HG03025 (cell line): Measurements from ENCODE around the gene KRTAP10-8.
"Not testable (repeated sequence)": the region's sequence is repeated elsewhere in the genome, so short reads cannot be mapped to it uniquely, and the experiment has no call there.

ENCODE experiments used
- ATAC-seq: cut with Tn5 transposase; IDR thresholded peaks from one replicate; pipeline ENCODE4 v1.9.1; 2021; ENCODE audit warnings: mild to moderate bottlenecking, moderate library complexity; ENCODE audit not compliant: unreplicated experiment, low FRiP score

KRTAP10-8 gene

DNA sequence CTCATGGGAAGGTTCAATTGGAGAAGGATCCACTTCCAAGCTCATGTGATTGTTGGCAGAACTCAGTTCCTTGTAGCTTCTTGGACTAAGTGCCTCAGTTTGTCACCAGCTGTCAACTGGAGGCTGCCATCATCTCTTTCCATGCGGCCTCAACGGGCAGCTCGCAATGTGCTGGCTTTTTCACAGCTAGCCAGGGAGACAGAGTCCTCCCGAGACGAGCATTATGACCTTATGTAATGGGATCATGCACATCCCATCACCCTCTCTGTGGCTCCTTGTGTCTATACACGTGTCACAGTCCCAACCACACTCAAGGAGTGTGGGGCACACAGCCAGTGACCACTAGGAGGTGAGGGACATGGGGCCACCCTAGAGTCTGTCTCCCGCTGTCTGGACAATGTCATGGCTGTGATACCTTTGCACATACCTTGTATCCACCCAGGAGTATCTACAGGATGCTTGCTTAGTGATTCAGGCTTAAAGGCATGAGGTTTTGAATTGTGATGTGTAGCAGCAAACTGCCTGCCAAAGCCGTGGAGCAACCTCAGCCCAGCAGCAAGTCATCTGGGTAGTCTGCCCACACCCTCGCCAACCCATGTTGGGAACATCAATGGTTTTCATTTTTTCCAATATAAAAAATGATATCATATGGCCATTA lies 15.7 kb upstream of the KRTAP10-8 start:
- no peak for ATAC-seq

DNA sequence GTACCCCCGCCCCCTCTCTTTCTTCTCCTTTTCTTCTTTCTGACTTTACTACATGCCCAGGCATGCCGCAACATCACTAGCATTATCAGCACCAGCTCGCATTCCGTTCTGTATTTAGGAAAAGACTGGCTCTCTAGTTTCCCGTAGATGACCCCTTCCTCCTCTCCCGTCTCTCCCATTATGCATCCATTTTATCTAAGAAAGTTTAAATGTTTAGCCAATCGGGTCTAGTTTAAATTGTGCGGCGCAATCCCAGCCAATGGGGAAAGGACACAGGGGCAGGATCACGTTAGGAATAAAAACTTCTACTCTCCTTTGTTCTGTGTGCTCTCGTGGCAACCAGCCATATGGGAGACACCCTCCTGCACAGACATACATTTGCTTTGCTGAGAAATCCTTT lies 13.8 kb upstream of the KRTAP10-8 start:
- no peak for ATAC-seq

DNA sequence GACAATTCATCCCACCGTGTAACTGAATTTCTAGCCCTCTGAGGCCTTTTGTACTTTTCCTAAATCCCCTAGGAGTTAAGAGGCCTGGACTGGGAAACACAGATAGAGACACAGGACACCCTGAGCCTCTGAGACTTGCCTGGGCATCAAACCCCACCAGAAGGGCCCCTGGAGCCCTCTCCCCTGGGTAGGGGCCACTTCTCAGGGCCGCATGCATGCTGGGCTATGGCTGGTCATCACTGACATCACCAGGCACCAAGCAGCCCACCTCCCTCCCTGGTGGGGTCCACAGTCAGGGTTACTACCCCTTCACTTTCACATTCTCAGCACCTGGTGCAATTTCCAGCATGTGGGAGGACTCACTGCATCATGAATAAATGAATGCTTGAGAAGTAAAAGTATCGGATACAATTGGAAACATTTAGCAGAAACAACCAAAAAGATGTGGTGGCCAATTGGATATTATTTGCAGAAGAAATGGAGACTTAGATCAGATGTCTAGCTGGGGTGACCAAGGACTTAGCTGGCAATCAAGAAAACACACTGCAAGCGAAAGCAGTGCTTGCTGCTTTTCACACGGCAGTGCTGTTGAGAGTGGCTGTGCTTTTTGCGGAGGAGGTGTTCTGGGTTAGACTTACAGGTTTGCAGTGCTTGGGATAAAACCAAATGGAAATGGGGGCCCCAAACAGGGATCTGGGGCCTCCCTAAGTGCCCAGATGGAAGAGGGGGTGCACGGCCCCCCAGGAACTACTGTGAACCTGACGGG lies 12.4 kb upstream of the KRTAP10-8 start:
- no peak for ATAC-seq

DNA sequence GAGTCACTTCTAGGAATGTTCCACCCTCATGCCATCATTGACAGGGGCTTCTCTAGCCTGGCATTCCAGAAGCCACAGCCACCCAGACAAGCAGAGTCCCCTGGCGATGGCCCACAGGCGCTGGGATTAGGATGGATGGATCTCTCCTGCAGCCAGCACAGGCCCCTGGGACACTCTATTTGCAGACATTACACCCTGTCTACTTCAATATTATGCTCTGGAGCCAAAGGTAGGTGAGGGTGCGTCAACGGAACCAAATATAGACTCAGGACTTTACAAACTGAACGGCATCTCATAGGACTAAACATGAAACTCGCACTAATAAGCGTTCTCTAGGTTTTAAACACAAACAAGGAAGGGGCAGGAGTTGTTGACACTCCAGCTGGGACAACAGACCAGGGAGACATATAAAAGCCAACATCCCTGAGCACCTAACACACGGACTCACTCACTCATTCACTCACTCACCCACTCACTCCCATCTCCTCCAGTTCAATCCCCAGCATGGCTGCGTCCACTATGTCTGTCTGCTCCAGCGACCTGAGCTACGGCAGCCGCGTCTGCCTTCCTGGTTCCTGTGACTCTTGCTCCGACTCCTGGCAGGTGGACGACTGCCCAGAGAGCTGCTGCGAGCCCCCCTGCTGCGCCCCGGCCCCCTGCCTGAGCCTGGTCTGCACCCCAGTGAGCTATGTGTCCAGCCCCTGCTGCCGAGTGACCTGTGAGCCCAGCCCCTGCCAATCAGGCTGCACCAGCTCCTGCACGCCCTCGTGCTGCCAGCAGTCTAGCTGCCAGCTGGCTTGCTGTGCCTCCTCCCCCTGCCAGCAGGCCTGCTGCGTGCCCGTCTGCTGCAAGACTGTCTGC lies 11.5 kb upstream of the KRTAP10-8 start, which contains the start of gene KRTAP10-7:
Gene KRTAP10-7 (plus strand): TSS at position 480 of the 861 bp plus-strand sequence. CDS start 25 bp downstream, at position 505.
- ATAC-seq, result not testable (repeated sequence)

DNA sequence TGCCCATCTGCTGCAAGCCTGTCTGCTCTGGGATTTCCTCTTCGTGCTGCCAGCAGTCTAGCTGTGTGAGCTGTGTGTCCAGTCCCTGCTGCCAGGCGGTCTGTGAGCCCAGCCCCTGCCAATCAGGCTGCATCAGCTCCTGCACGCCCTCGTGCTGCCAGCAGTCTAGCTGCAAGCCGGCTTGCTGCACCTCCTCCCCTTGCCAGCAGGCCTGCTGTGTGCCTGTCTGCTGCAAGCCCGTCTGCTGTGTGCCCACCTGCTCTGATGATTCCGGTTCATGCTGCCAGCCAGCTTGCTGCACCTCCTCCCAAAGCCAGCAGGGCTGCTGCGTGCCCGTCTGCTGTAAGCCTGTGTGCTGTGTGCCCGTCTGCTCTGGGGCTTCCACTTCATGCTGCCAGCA lies 10.8 kb upstream of the KRTAP10-8 start:
- not testable (repeated sequence) for ATAC-seq

DNA sequence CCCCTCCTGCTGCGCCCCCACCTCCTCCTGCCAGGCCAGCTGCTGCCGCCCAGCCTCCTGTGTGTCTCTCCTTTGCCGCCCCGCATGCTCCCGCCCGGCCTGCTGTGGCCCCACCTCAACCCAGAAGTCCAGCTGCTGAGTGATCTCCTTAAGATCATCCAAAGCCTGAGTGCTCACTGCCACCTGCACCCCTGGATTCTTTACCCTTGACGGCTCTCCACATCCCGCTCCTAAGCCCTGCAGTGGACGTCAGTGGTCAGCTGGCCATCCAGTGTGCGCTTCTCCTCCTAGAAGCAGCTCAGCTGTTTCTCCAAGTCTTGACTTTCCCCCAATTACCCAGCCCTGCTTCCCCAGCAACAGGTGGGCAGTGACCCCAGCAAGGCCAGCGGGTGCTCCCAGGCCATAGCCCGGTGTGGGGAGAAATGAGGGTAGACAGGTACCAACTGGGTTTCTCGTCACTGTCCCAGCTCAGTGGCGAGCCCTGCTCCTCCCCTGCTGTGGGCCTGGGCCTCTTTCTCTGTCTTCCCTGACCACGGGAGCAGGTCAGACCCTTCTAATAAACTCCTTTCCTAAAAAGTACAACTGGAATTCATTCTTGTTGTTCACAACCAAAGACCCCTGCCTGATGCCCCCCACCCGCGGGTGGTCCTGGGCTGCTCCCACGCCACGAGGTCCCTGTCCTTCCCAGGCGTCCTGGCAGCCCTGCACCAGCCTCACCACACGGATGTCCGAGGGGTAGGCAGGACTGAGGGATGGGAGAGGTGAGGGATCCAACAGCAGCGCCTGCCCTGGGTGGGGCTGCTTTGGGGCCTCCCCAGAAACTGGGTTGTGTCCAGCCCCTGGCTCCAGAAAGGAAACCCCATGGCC lies 10.1 kb upstream of the KRTAP10-8 start:
- ATAC-seq, result no peak

DNA sequence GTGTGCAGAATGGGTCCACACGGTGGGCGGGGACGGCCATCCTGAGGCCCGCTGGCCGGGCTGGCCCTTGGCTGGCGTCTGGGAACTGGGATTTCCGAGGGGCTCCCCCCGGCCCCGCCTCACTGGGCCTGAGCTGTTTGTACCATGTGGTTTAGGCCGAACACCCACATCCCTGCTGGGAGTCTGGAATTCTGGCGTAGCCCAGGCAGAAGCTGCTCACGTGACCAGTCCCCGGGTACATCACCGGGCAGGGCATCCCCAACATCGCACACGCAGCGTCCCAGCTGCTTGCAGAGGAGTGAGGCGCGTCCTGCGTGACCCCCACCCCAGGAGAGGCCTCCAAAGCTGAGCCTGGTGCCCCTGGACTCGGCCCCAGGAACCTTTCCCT lies 9.4 kb upstream of the KRTAP10-8 start:
- ATAC-seq, result no peak

DNA sequence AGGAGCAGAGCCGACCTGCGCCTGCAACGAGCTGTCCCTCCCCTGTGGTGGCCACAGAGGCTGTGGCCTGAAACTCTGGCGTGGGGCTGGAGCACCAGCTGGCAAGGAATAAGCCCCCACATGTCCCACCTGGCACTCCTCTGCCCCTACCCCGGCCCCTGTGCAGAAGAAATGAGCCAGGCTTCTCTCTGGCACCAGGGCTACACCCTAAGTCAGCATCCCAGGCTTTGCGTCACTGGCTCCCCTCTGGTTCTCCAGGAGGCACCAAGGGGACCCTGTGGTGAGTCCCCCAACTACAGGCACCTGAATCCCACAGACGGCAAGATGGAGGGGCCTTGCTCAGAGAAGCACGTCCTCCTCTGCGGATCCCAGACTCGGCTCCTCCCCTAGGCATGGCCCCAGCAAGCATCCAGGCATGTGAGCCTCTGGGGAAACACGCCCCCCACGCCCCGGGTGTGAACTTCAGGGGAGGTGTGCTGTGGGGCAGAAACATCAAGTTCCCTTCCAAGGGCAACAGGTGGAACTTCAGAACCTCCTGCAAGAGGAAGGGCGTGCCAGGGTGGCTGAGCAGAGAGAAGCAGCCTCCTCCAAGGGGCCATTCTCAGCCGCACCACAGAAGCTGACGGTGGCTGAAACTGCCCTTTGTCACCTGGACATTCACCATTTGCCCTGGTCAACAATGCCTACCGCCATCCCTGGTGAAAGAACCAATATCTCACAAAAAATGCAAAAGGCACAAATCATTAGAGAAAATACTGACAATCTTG lies 8.6 kb upstream of the KRTAP10-8 start:
- no peak for ATAC-seq

DNA sequence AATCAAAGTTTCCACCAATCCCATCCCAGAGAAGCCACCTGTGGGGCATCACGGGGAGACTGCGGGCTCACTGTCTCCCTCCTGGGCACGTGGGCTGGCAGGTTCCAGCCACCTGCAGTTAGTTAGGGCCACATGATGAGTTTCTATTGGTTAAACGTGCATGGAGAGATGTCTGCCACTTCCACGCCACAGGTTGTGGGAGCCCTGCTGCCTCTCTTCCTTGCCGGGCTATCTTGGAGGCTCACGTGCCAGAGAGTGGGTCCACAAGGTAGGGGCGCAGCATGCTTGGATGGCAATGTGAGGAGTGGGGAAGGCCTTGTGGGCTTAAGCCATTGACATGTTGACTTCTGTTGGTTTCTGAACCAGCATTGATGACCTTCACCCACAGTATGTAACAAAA lies 8.0 kb upstream of the KRTAP10-8 start:
- ATAC-seq, result no peak

DNA sequence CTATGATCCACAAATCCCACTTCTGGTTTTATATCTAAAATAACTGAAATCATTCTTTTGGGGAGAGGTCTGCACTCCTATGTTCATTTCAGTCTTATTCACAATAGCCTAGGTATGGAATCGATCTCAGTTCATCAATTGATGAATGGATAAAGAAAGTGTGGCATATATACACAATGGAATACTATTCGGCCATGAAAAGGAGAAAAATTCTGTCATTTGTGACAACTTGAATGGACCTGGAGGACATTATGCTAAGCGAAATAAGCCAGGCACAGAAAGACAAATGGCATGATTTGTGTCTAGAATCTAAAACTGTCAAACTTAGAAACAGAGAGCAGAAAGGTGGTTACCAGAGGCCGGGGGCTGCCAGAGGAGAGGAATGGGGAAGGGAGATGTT lies 5.4 kb upstream of the KRTAP10-8 start:
- no peak for ATAC-seq

DNA sequence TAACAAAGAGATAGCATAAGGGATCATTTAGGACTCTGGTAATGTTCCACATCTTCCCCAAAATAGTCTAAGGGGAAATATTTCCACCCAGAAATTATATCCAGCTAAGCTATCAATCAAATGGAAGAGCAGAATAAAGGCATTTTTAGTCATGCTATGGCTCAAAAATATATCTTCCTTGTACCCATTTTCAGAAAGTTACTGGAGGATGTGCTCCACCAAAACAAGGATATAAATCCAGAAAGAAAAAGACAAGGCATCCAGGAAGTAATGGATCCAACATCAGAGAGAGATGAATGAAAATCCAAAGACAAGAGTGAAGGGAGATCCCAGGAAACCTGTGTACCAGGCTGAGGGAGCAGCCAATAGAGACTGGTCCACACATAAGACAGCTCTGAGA lies 2.7 kb upstream of the KRTAP10-8 start:
- ATAC-seq, result no peak

DNA sequence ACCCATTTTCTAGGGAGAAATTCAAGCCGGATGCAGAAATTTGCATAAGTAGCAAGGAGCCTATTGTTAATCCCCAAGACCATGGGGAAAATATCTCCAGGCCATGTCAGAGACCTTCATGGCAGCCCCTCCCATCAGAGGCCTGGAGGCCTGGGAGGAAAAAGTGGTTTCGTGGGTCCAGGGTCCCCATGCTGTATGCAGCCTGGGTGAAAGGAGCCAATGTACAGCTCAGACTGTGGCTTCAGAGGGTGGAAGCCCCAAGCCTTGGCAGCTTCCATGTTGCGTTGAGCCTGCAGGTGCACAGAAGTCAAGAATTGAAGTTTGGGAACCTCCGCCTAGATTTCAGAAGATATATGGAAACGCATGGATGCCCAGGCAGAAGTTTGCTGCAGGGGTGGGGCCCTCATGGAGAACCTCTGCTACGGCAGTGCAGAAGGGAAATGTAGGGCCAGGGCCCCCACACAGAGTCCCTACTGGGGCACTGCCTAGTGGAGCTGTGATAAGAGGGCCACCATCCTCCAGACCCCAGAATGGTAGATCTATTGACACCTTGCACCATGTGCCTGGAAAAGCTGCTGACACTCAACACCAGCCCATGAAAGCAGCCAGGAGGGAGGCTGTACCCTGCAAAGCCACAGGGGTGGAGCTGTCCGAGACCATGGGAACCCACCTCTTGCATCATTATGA lies 1.6 kb upstream of the KRTAP10-8 start:
- not testable (repeated sequence) for ATAC-seq

DNA sequence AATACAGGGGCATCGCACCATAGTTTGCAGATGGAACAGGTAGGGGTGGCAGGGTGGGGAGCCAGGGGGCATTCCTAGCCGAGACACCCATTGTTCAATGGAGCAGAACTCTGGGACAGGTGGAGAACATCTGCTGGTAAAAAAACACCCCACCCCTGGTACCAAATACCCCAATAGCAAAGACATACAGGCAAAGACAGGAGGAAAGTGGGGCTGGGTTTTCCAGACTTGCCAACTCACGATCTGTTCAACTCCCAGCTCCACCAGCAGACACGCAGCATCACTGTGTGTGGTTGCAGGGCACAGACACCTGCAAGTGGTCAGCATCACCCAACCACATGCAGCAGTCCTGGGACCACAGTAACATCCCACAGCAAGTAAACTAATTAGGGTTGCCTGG lies 328 bp upstream of the KRTAP10-8 start:
- no peak for ATAC-seq

DNA sequence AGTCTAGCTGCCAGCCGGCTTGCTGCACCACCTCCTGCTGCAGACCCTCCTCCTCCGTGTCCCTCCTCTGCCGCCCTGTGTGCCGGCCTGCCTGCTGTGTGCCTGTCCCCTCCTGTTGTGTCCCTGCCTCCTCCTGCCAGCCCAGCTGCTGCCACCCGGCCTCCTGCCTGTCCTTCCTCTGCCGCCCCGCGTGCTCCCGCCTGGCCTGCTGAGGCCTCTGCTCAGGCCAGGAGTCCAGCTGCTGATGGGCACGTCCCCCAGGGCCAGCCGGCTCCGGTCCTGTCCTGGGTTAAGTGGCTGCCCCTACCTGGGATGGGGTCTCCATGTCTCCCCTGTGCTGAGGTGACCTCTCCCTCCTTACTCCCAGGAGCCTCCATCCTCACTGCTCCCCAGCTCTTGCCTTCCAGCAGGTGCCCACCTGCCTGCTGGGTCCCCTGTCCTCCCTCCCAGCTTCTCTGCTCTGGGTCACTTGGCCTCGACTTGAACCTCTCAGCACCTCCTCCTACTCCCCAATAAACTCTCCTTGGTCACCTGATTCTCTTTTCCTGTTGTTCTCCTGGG lies 870 bp downstream of the KRTAP10-8 start:
- no peak for ATAC-seq

DNA sequence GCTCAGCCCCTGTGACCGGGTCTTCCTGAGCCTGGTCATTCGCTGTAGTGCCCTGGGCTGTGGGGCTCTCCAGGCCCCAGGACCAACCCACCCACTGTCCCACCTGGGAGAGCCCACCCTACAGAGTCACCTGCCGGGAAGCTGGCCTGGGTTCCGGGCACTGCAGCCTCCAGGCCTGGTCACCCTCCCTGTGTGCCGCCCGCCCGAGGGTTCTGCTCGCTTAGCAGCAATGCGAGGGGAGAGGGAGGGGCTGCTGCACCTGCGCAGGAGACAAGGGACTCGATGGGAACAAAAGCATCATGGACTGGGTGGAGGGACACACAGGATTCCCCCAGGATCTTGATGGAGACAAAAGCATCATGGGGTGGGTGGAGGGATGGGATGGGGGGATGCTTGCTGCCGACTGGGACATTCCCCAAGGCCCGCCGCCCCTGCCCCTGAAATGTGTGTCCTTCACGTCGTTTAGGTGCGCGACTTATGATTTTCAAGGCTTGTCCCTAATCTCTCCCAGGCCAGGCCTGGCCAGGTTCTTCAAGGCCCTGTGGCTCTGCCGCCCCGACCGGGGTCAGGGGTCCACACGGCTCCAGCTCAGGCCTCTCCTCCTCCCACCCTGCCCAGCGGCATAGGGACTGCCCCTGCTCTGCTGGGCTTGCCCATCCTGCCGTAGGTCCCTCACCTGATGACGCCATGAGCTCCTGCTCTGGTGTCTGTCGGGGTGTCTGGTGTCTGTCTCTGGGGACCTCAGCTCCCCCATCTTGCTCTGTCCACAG lies 1.7 kb downstream of the KRTAP10-8 start:
- ATAC-seq, result no peak

DNA sequence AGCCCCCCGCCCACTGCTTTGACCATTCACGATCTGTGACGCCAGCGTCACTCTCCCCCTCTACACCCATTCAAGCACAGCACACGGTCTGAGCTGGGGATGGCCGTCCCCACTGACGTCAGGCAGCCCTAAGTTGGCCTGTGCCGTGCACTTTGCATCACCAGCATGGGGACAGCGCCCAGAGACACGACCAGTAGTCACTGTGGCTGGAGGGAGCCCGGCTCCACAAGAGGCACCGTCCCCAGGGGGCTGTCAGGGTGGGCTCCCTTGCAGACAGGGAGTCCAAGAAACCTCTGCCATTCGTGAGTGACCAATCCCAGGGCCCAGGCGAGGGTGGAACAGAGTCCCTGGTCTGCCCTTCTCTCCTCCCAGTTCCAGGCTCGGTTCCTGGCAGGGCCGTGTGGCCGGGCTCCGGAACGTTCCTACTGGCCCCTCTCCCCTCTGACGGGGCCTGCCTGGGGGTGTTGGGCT lies 2.3 kb downstream of the KRTAP10-8 start:
- no peak for ATAC-seq

DNA sequence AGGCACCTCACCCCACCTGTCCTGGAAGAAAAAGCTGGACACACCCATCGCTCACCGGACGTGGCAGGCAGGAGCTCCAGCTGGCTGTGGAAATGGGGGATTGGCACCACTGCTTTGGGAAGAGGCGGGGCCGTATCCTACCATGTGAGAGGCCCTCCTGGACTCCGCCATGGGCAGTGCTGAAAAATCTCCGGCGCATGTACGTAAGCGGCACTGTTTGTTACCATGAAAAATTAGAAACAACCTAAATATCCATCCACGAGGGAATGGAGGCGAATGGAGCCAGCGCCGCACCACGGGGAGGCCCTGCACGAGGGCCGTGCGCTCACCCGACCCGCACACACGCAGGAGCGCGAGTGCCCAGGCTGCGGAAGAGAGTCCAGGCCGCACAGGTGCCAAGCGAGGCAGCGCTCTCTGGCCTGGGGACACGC lies 3.1 kb downstream of the KRTAP10-8 start:
- no peak for ATAC-seq

DNA sequence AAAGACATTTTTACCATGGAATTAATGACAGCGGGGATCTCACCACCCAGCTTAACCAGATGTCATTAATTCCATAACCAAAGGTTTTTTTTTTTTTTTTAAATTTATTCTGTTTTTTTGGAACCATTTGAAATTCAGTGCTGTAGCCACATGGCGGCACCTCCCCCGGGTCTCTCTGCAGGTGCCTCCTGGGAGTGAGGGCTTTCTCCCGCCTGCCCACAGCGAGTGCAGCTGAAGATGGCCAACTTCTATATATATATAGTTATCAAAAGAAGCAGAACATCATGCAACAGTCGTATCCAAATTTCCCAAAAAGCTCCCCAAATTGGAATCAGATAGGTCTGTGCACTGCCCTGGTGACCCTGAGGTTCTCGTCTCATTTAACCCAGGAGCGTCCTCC lies 3.6 kb downstream of the KRTAP10-8 start:
- no peak for ATAC-seq
